Measurements from ENCODE around the gene SLC35F1. TPM values are rescaled to one million over a fixed set of nuclear protein-coding genes. Genes with fewer than 3 reads are reported as not detected.

Gene SLC35F1
- total and polyA plus RNA-seq, 2 donors (not counting 3 experiments of a cell fraction or from before 2014, with no cell fraction given), result not detected

- ChIA-PET CTCF (no interaction called here), POLR2A (no interaction called here)
- Histone ChIP-seq H3K9me3 (replicated peaks; ENCODE audit: control insufficient read depth, insufficient read depth, low read length) (no peaks in the 10 kb centered on the region), H3K79me2 (ENCODE audit: control insufficient read depth, insufficient read depth, low read length) (no peaks in the 10 kb centered on the region), H3K27ac (ENCODE audit: insufficient read depth, low read depth, low read length) (no peak overlapping the region), H3K27me3 (ENCODE audit: control insufficient read depth in 2 of 2, insufficient read depth in 2 of 2, low read length in 2 of 2) (no peaks in the 10 kb centered on the region), H3K4me1 (ENCODE audit: control insufficient read depth, extremely low read depth, insufficient read depth, low read length) (no peaks in the 10 kb centered on the region), H3K4me2 (ENCODE audit: insufficient read depth, low read length) (no peak overlapping the region), H2AFZ (ENCODE audit: low read depth, low read length) (no peak overlapping the region), H3K36me3 (ENCODE audit: control insufficient read depth in 2 of 2, extremely low read depth in 1 of 2, insufficient read depth in 2 of 2, low read length in 2 of 2) (no peaks in the 10 kb centered on the region), H3K9me1 (replicated peaks; ENCODE audit: control insufficient read depth, extremely low read depth, insufficient read depth, low read length) (no peaks in the 10 kb centered on the region), H3K4me3 (replicated peaks in 1 of 3; ENCODE audit: insufficient read depth in 1 of 3, low read depth in 1 of 3, low read length in 3 of 3) (no peak overlapping the region), H4K20me1 (replicated peaks; ENCODE audit: control insufficient read depth, extremely low read depth, insufficient read depth, low read length) (no peaks in the 10 kb centered on the region), H3K9ac (replicated peaks; ENCODE audit: extremely low read depth, insufficient read depth, low read length) (no peak overlapping the region)
- no peak for FAIRE-seq
- dilution Hi-C loops (cut with MboI; ENCODE audit: extremely low pct_ligation_motif_present, low sequenced_read_pairs), result no loop called here
- intact Hi-C loops (cut with micrococcal nuclease), result no loop called here
- DNase-seq (ENCODE audit: low read depth, low spot score), result no peak
- no TSS peak for BruUV-seq (replicated peaks)
- no peak for TF ChIP-seq MYC (IDR thresholded peaks at IDR 0.05; ENCODE audit: low read depth, low read length)
- no peak for TF ChIP-seq POLR2A (IDR thresholded peaks at IDR 0.05; ENCODE audit: low read depth, low read length)
These were observed 44.7 kb downstream of the SLC35F1 start for GRCh38 chr6:117951783-117952182.

GRCh38 chr6:117955684-117956256, 48.7 kb downstream of the SLC35F1 start:
- H2AFZ ChIP-seq (ENCODE audit: low read depth, low read length), result no peak overlapping the region
- no peak overlapping the region for H3K4me2 ChIP-seq (ENCODE audit: insufficient read depth, low read length)
- H3K4me3 ChIP-seq (replicated peaks in 1 of 3; ENCODE audit: insufficient read depth in 1 of 3, low read depth in 1 of 3, low read length in 3 of 3), result no peak overlapping the region
- dilution Hi-C loops (cut with MboI; ENCODE audit: extremely low pct_ligation_motif_present, low sequenced_read_pairs) (no loop called here), intact Hi-C loops (cut with micrococcal nuclease) (no loop called here)
- BruUV-seq (replicated peaks), result no TSS peak
- H3K79me2 ChIP-seq (ENCODE audit: control insufficient read depth, insufficient read depth, low read length), result no peaks in the 10 kb centered on the region
- H3K9me1 ChIP-seq (replicated peaks; ENCODE audit: control insufficient read depth, extremely low read depth, insufficient read depth, low read length), result no peaks in the 10 kb centered on the region
- no peak for FAIRE-seq
- no peaks in the 10 kb centered on the region for H3K27me3 ChIP-seq (ENCODE audit: control insufficient read depth in 2 of 2, insufficient read depth in 2 of 2, low read length in 2 of 2)
- no peaks in the 10 kb centered on the region for H3K9me3 ChIP-seq (replicated peaks; ENCODE audit: control insufficient read depth, insufficient read depth, low read length)
- ChIA-PET POLR2A (no interaction called here), CTCF (no interaction called here)
- H3K4me1 ChIP-seq (ENCODE audit: control insufficient read depth, extremely low read depth, insufficient read depth, low read length), result no peaks in the 10 kb centered on the region
- TF ChIP-seq POLR2AphosphoS5 (IDR thresholded peaks at IDR 0.05; ENCODE audit: insufficient read depth, low read depth, low read length), result no peak
- no peak for TF ChIP-seq GATA2 (IDR thresholded peaks at IDR 0.05; ENCODE audit: insufficient read depth, insufficient read length, low read depth, low read length)
- TF ChIP-seq JUN (IDR thresholded peaks at IDR 0.05; ENCODE audit: borderline replicate concordance, insufficient read depth, insufficient read length, low read depth), result no peak
- TF ChIP-seq MYC (IDR thresholded peaks at IDR 0.05; ENCODE audit: low read depth, low read length), result no peak
- TF ChIP-seq EZH2 (IDR thresholded peaks at IDR 0.05; ENCODE audit: borderline replicate concordance, low read depth, low read length, severe bottlenecking), result no peak
- no peak for TF ChIP-seq POLR2A (IDR thresholded peaks at IDR 0.05; ENCODE audit: low read depth, low read length)
- TF ChIP-seq MAX (IDR thresholded peaks at IDR 0.05; ENCODE audit: insufficient read depth, insufficient read length), result no peak
- TF ChIP-seq FOS (IDR thresholded peaks at IDR 0.05; ENCODE audit: borderline replicate concordance, insufficient read depth, low read length), result no peak
- no peak for TF ChIP-seq CTCF (IDR thresholded peaks at IDR 0.05; ENCODE audit: extremely low read depth in 1 of 2, insufficient read depth in 1 of 2, low read depth in 1 of 2, low read length in 2 of 2)
- H3K9ac ChIP-seq (replicated peaks; ENCODE audit: extremely low read depth, insufficient read depth, low read length), result no peak overlapping the region
- no peak for DNase-seq (ENCODE audit: low read depth, low spot score)
- no peak overlapping the region for H3K27ac ChIP-seq (ENCODE audit: insufficient read depth, low read depth, low read length)
- no peaks in the 10 kb centered on the region for H4K20me1 ChIP-seq (replicated peaks; ENCODE audit: control insufficient read depth, extremely low read depth, insufficient read depth, low read length)
- H3K36me3 ChIP-seq (ENCODE audit: control insufficient read depth in 2 of 2, extremely low read depth in 1 of 2, insufficient read depth in 2 of 2, low read length in 2 of 2), result no peaks in the 10 kb centered on the region

Measured in endothelial cell of umbilical vein (primary cell).